Measurements from ENCODE around the gene HOXC12.
A peak's percentile ranks its signal among the peaks of the same experiment; 100 is the strongest.

Gene HOXC12

GRCh38 chr12:53964315-53964713 is 9.6 kb downstream of the HOXC12 start (continued):
- TF ChIP-seq PRDM2 (tag by site-specific recombination; IDR thresholded peaks at IDR 0.05; ENCODE audit: borderline replicate concordance) = no peak

- Histone ChIP-seq H3K36me3 (ENCODE audit: control insufficient read depth in 2 of 2, insufficient read depth in 1 of 2, low read length in 2 of 2) (peaks cover 0 to 8% of the 10 kb centered on the region in 2 experiments; a peak in 1 of 3 replicates), H3K9me3 (ENCODE audit: control insufficient read depth, insufficient read depth, low read depth, low read length) (no peaks in the 10 kb centered on the region), H3K4me3 (ENCODE audit: low read depth, low read length) (no peak overlapping the region), H3K4me1 (ENCODE audit: control insufficient read depth, insufficient read depth, low read length) (peaks cover 64% of the 10 kb centered on the region), H3K27ac (ENCODE audit: extremely low read depth, low read depth, low read length) (peak overlapping the region; percentile 96)
- ChIA-PET CTCF (interaction anchor here (0.7 to 1.5 kb wide), 2 partner anchors 13 to 56 kb away, joined by 4 to 5 read pairs; no protein-coding TSS in a partner anchor), POLR2A (interaction anchor here (1.3 kb wide), 1 partner anchor 24 kb away, joined by 3 read pairs; no protein-coding TSS in a partner anchor)
- TF ChIP-seq ZNF645 (tag by site-specific recombination; IDR thresholded peaks at IDR 0.05) (0 out of 2 replicates have a peak, but pooled peaks have one; percentile 49), ZNF366 (tag by site-specific recombination; conservative IDR thresholded peaks at IDR 0.05) (peak; percentile 98), EGR2 (tag by site-specific recombination; IDR thresholded peaks at IDR 0.05; ENCODE audit: low read depth) (no peak), ZNF529 (tag by site-specific recombination; IDR thresholded peaks at IDR 0.05; ENCODE audit: insufficient replicate concordance) (no peak), KLF7 (tag by site-specific recombination; IDR thresholded peaks at IDR 0.05; ENCODE audit: borderline replicate concordance) (no peak), ZNF18 (tag by site-specific recombination; IDR thresholded peaks at IDR 0.05) (0 out of 2 replicates have a peak, but pooled peaks have one; percentile 11), WT1 (tag by site-specific recombination; IDR thresholded peaks at IDR 0.05) (0 out of 2 replicates have a peak, but pooled peaks have one; percentile 11), ZBTB10 (tag by site-specific recombination; IDR thresholded peaks at IDR 0.05) (no peak), REST (tag by site-specific recombination; IDR thresholded peaks at IDR 0.05) (no peak), ZNF776 (tag by site-specific recombination; IDR thresholded peaks at IDR 0.05; ENCODE audit: borderline replicate concordance) (no peak), ZNF707 (tag by site-specific recombination; IDR thresholded peaks at IDR 0.05) (no peak), TCF7L2 (IDR thresholded peaks at IDR 0.05; ENCODE audit: borderline replicate concordance, low read depth, low read length) (no peak), ZNF133 (tag by site-specific recombination; IDR thresholded peaks at IDR 0.05) (no peak), YY2 (tag by site-specific recombination; IDR thresholded peaks at IDR 0.05) (no peak), ZSCAN30 (tag by site-specific recombination; IDR thresholded peaks at IDR 0.05) (no peak), SALL2 (tag by site-specific recombination; IDR thresholded peaks at IDR 0.05; ENCODE audit: borderline replicate concordance) (peak; percentile 49; the same call in 1 of the 2 replicates), ZNF132 (tag by site-specific recombination; IDR thresholded peaks at IDR 0.05; ENCODE audit: borderline replicate concordance) (no peak), ZNF792 (tag by site-specific recombination; IDR thresholded peaks at IDR 0.05) (no peak)
Measured at GRCh38 chr12:53965281-53966084, 10.8 kb downstream of the HOXC12 start.

All from HEK293 (cell line).